ENCODE data around the gene ZBED5. TPM values are rescaled to one million over a fixed set of nuclear protein-coding genes. Genes with fewer than 3 reads are reported as not detected.
A peak's percentile ranks its signal among the peaks of the same experiment; 100 is the strongest.

ZBED5 gene
- polyA plus RNA-seq, 1 donor (not counting 4 experiments of a cell fraction or from before 2014, with no cell fraction given), result 75.1 TPM

- peak overlapping the region; percentile 95 for H3K27ac ChIP-seq (ENCODE audit: control insufficient read depth, insufficient read depth, low read length)
- peak overlapping the region in 2 of 3 experiments; percentile 98 for H3K4me3 ChIP-seq (ENCODE audit: control insufficient read depth in 2 of 3, extremely low read depth in 1 of 3, insufficient read depth in 2 of 3, low read depth in 1 of 3, low read length in 3 of 3)
- dilution Hi-C loops (cut with MboI; ENCODE audit: extremely low pct_ligation_motif_present, low sequenced_read_pairs), result no loop called here
Measured at GRCh38 chr11:10806206-10806605, 51.6 kb downstream of the ZBED5 start.

GRCh38 chr11:10805741-10806140 lies 52.1 kb downstream of the ZBED5 start:
- dilution Hi-C loops (cut with MboI; ENCODE audit: extremely low pct_ligation_motif_present, low sequenced_read_pairs), result no loop called here
- no peaks in the 10 kb centered on the region for H3K9me3 ChIP-seq (ENCODE audit: control insufficient read depth, low read depth, low read length)
- H3K4me2 ChIP-seq (ENCODE audit: control insufficient read depth, extremely low read depth, insufficient read depth, low read depth, low read length), result peak overlapping the region; percentile 85
- H3K27me3 ChIP-seq (ENCODE audit: control insufficient read depth, extremely low read depth, insufficient read depth, low read length), result no peaks in the 10 kb centered on the region
- peaks cover 2% of the 10 kb centered on the region for H3K9me1 ChIP-seq (ENCODE audit: control insufficient read depth, extremely low read depth, insufficient read depth, low read length)
- H2AFZ ChIP-seq (ENCODE audit: control insufficient read depth, low read length), result no peak overlapping the region
- no peak for FAIRE-seq
- peaks cover 48% of the 10 kb centered on the region for H3K79me2 ChIP-seq (ENCODE audit: control insufficient read depth, insufficient read depth, low read length)
- DNase-seq (ENCODE audit: low read depth, low spot score), result no peak
- H3K9ac ChIP-seq (ENCODE audit: control insufficient read depth, extremely low read depth, insufficient read depth, low read length), result peak overlapping the region; percentile 25
- peaks cover 25% of the 10 kb centered on the region for H3K4me1 ChIP-seq (ENCODE audit: control insufficient read depth, extremely low read depth, insufficient read depth, low read length)
- peak overlapping the region in 2 of 3 experiments; percentile 98 for H3K4me3 ChIP-seq (ENCODE audit: control insufficient read depth in 2 of 3, extremely low read depth in 1 of 3, insufficient read depth in 2 of 3, low read depth in 1 of 3, low read length in 3 of 3)
- H4K20me1 ChIP-seq (ENCODE audit: control insufficient read depth, extremely low read depth, insufficient read depth, low read length), result peaks cover 19% of the 10 kb centered on the region
- H3K27ac ChIP-seq (ENCODE audit: control insufficient read depth, insufficient read depth, low read length), result peak overlapping the region; percentile 19
- peaks cover 32 to 61% of the 10 kb centered on the region in 2 experiments for H3K36me3 ChIP-seq (ENCODE audit: control insufficient read depth in 2 of 2, extremely low read depth in 1 of 2, insufficient read depth in 2 of 2, low read length in 2 of 2)
- no peak for TF ChIP-seq CTCF (optimal IDR thresholded peaks at IDR 0.05 in 1 of 3, IDR thresholded peaks at IDR 0.05 in 1 of 3, conservative IDR thresholded peaks at IDR 0.05 in 1 of 3; ENCODE audit: extremely low read depth in 1 of 3, insufficient read depth in 2 of 3, low read length in 3 of 3)
- no peak for TF ChIP-seq EZH2 (IDR thresholded peaks at IDR 0.05; ENCODE audit: low read length)

More at GRCh38 chr11:10806206-10806605, 51.6 kb downstream of the ZBED5 start:
- no peak for DNase-seq (ENCODE audit: low read depth, low spot score)
- Histone ChIP-seq H4K20me1 (ENCODE audit: control insufficient read depth, extremely low read depth, insufficient read depth, low read length) (peaks cover 19% of the 10 kb centered on the region), H3K36me3 (ENCODE audit: control insufficient read depth in 2 of 2, extremely low read depth in 1 of 2, insufficient read depth in 2 of 2, low read length in 2 of 2) (peaks cover 30 to 58% of the 10 kb centered on the region in 2 experiments), H3K9me3 (ENCODE audit: control insufficient read depth, low read depth, low read length) (no peaks in the 10 kb centered on the region), H3K9me1 (ENCODE audit: control insufficient read depth, extremely low read depth, insufficient read depth, low read length) (peaks cover 2% of the 10 kb centered on the region), H3K4me1 (ENCODE audit: control insufficient read depth, extremely low read depth, insufficient read depth, low read length) (peaks cover 25% of the 10 kb centered on the region), H3K4me2 (ENCODE audit: control insufficient read depth, extremely low read depth, insufficient read depth, low read depth, low read length) (peak overlapping the region; percentile 85), H3K9ac (ENCODE audit: control insufficient read depth, extremely low read depth, insufficient read depth, low read length) (peak overlapping the region; percentile 25), H2AFZ (ENCODE audit: control insufficient read depth, low read length) (no peak overlapping the region), H3K27me3 (ENCODE audit: control insufficient read depth, extremely low read depth, insufficient read depth, low read length) (no peaks in the 10 kb centered on the region), H3K79me2 (ENCODE audit: control insufficient read depth, insufficient read depth, low read length) (peaks cover 48% of the 10 kb centered on the region)
- TF ChIP-seq CTCF (optimal IDR thresholded peaks at IDR 0.05 in 1 of 3, IDR thresholded peaks at IDR 0.05 in 1 of 3, conservative IDR thresholded peaks at IDR 0.05 in 1 of 3; ENCODE audit: extremely low read depth in 1 of 3, insufficient read depth in 2 of 3, low read length in 3 of 3), result no peak
- no peak for TF ChIP-seq EZH2 (IDR thresholded peaks at IDR 0.05; ENCODE audit: low read length)
- FAIRE-seq, result no peak

All from keratinocyte (primary cell).